HUES64 (cell line): ENCODE results near the gene SLC17A3. TPM values are rescaled to one million over a fixed set of nuclear protein-coding genes. Genes with fewer than 3 reads are reported as not detected.

Experiments
- H3K27ac ChIP-seq: 2 replicates; pipeline ENCODE4 v1.7.0; 2013; ENCODE audit warnings: low read depth, low read length, inconsistent platforms
- H3K27me3 ChIP-seq: 2 replicates; pipeline ENCODE4 v1.6.1; 2013; ENCODE audit warnings: mild to moderate bottlenecking, low read length; ENCODE audit not compliant: insufficient read depth
- H3K36me3 ChIP-seq: 2 replicates; pipeline ENCODE4 v1.6.1; 2013; ENCODE audit warnings: mild to moderate bottlenecking, low read length; ENCODE audit not compliant: insufficient read depth
- H3K4me1 ChIP-seq: 2 replicates; pipeline ENCODE4 v1.6.1; 2013; ENCODE audit warnings: mild to moderate bottlenecking, low read length, moderate library complexity; ENCODE audit not compliant: insufficient read depth
- H3K4me3 ChIP-seq: 2 replicates; pipeline ENCODE4 v1.5.1; 2013; ENCODE audit warnings: mild to moderate bottlenecking, low read length, moderate library complexity
- H3K9ac ChIP-seq: 2 replicates; pipeline ENCODE4 v1.6.1; 2013; ENCODE audit warnings: mild to moderate bottlenecking, low read depth, low read length
- H3K9me3 ChIP-seq: 2 replicates; pipeline ENCODE4 v1.6.1; 2013; ENCODE audit warnings: low read depth, low read length; ENCODE audit not compliant: insufficient read depth
- WGBS: fragments of 150-250, 120-280 bp; methylation state at CpG from one replicate; pipeline ENCODE4 v1.1.7; 2013; ENCODE audit warnings: missing lambda C conversion rate; 5-methylcytosine and 5-hydroxymethylcytosine counted together
- polyA plus RNA-seq, 2 experiments: library from polyadenylated mRNA; stranded (reverse); fragments of 50-300 nt; gene quantifications; one replicate each; pipeline ENCODE4 v1.2.3, GENCODE V29; 2013

Gene SLC17A3, protein sequence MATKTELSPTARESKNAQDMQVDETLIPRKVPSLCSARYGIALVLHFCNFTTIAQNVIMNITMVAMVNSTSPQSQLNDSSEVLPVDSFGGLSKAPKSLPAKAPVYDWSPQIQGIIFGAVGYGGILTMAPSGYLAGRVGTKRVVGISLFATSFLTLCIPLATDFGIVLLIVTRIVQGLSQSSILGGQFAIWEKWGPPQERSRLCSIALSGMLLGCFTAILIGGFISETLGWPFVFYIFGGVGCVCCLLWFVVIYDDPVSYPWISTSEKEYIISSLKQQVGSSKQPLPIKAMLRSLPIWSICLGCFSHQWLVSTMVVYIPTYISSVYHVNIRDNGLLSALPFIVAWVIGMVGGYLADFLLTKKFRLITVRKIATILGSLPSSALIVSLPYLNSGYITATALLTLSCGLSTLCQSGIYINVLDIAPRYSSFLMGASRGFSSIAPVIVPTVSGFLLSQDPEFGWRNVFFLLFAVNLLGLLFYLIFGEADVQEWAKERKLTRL
- not detected for polyA plus RNA-seq (2013, experiment 1 of 2)
- polyA plus RNA-seq (2013, experiment 2 of 2) = not detected

DNA sequence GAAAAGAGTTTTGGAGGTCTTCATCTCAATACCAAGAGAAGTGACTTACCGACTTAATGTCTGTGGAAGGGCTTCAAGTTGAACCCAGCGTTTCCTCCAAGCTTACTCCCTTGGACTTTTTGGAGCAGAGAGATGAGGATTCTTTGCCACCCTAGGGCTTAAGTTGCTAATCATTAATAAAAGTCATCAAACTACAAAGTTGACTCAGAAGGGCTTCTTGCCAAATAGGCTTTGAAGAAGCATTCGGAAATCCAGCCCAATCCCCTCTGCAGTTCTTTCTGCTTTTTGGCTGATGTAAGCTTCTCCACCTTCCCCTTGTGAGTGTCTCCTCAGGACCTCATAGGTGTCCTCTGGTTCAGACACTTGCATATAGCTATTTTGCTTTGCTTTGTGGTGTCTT is at the start of gene SLC17A3:
Gene SLC17A3, minus strand, starts transcription at position 126 of the 400 bp plus-strand sequence. CDS start 5,856 bp downstream, outside the sequence.
- H3K27me3 ChIP-seq = no peaks in the 10 kb centered on the region
- WGBS = 93% methylated on average over 3 of the region's 3 CpGs
- no peak within 1 kb of the TSS for H3K27ac ChIP-seq
- H3K9ac ChIP-seq = no peak within 1 kb of the TSS
- no peaks in the 10 kb centered on the region for H3K4me1 ChIP-seq
- no peaks in the 10 kb centered on the region for H3K9me3 ChIP-seq
- H3K36me3 ChIP-seq = no peaks in the 10 kb centered on the region
- no peak within 1 kb of the TSS for H3K4me3 ChIP-seq

DNA sequence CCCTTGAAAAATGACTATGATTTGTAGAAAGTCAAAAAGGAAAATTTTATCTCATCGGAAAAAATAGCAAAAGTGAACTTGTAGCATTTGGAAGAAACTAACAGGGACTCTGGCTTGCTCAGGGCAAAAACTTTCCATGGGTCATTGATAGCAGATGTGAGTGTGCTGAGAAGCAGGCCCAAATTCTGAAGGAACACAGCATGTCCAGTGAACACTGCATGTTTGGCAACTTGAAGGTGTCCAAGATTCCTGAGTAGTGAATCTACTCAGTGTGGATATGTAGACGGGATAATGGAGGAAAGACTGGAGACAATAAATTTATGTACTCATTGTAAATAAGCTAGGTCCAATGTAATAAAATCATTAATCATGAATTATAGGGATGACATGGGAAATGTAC is 48.3 kb upstream of the SLC17A3 start:
- Histone ChIP-seq H3K9me3 (no peaks in the 10 kb centered on the region), H3K27ac (no peak overlapping the region), H3K4me1 (no peaks in the 10 kb centered on the region), H3K4me3 (no peak overlapping the region), H3K9ac (no peak overlapping the region), H3K36me3 (no peaks in the 10 kb centered on the region), H3K27me3 (no peaks in the 10 kb centered on the region)
- 99% methylated on average over 2 of the region's 2 CpGs for whole genome bisulfite sequencing

DNA sequence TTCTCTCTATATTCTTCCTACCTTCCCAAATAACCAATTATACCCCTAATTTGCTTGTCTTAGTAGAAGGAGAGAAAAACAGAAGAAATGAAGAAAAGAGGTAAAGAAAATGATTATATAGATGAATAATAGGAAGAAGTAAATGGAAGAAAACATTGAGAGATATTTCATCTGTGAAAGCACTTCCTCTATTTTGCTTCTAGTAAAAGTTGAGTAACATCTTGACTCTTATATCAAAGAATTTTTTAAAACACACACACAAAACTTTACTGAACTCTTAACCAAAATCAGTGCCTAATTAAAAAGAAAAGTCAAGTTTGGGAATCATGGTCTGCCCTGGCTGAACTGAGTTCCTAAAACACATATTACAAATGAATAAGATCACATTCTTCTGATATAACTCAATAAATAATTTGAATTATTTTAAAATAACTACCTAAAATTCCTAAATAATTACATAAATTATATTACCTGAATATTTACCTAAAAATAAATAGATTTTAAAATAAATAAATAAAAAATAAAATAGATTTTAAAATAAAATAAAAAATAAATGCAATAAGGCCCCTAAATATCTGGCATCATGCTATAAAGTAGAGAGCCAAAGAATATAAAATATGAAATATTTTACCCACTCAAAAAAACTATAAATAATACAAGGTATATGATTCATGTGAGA is 47.6 kb upstream of the SLC17A3 start:
- no peaks in the 10 kb centered on the region for H3K4me1 ChIP-seq

DNA sequence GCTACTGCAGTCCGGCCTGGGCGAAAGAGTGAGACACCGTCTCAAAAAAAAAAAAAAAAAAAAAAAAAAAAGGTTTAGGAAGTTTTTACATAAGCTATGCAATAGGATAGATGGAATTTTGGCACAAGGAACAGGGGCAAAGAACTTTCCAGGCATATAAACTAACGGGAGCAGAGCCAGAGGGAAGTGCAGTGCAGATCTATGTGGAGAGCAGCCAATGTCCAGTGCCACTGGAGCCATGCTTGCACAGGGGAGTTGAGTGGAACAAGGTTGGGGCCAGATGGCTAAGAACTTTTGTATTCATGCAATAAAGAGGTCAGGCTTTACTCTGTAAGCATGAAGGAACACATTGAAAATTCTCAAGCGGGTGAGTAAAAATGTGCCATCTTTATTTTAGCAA is 45.6 kb upstream of the SLC17A3 start:
- no peak overlapping the region for H3K27ac ChIP-seq
- no peaks in the 10 kb centered on the region for H3K9me3 ChIP-seq
- 95% methylated on average over 5 of the region's 5 CpGs for WGBS
- no peaks in the 10 kb centered on the region for H3K36me3 ChIP-seq
- no peak overlapping the region for H3K4me3 ChIP-seq
- H3K9ac ChIP-seq = no peak overlapping the region
- no peaks in the 10 kb centered on the region for H3K4me1 ChIP-seq
- H3K27me3 ChIP-seq = no peaks in the 10 kb centered on the region

More for the DNA sequence above, 47.6 kb upstream of the SLC17A3 start:
- Histone ChIP-seq H3K9me3 (no peaks in the 10 kb centered on the region), H3K27ac (no peak overlapping the region), H3K4me3 (no peak overlapping the region), H3K27me3 (no peaks in the 10 kb centered on the region), H3K9ac (no peak overlapping the region), H3K36me3 (no peaks in the 10 kb centered on the region)

DNA sequence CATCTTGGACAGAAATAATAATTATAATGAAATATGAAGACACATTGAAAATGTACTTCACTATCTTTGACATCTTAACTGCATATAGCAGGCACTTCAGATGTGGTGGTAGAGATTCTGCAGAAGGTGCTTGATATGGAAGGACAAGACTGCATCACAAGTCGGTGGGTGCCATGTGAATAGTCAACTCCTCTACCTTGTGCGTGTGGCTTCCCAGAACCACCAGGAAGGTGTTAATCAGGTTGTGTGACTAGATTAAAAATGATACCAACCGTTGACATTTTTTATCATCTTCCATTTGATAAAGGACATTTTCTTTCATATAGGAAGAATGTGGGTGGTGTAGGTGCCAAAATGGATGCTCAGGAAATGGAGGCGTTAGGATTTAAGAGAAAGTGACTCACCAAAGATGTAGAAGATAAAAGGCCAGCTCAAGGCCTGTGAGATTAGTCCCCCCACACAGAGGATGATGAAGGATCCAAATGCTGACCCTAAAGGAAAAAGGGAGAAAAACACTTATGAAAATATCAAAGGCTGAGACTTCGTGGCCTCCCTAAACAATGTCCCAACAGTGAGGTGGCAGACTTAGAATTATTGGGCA is 44.1 kb upstream of the SLC17A3 start:
- WGBS = 80% methylated on average over 5 of the region's 5 CpGs

DNA sequence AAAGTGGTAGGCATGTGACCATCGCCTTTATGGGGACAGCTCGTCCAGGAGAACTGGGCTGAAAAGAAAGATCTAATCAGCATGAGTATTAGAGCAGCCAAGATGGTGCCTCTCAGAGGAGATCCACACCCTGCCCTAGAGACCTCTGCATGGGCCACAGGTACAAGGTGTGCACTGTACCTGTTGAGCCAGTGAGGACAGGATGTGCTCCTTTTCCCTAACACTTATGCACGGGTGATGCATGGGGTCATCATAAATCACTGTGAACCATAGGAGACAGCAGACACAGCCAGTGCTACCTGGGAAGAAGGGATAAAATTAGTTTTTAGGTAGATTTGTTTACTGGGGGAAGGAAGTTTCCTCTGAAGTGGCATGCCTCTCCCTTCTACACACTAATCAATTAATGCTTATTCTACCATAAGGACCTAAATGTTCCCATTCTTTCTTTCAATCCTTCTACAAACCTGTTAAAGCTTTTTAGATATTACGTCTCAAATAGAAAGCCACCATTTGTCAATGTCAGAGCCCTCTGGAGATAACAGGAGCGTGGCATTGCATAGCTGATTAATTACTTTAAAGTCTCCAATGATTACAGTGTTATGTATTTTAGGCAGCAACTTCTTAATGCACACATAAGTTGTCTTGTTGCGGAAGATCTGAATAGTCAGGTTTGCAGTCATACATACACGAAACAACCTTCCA is 42.9 kb upstream of the SLC17A3 start:
- WGBS = 96% methylated on average over 7 of the region's 7 CpGs
- no peaks in the 10 kb centered on the region for H3K9me3 ChIP-seq
- H3K36me3 ChIP-seq = no peaks in the 10 kb centered on the region

More for the DNA sequence above, 44.1 kb upstream of the SLC17A3 start:
- Histone ChIP-seq H3K9me3 (no peaks in the 10 kb centered on the region), H3K27me3 (no peaks in the 10 kb centered on the region), H3K4me3 (no peak overlapping the region), H3K27ac (no peak overlapping the region), H3K9ac (no peak overlapping the region), H3K36me3 (no peaks in the 10 kb centered on the region), H3K4me1 (no peaks in the 10 kb centered on the region)

DNA sequence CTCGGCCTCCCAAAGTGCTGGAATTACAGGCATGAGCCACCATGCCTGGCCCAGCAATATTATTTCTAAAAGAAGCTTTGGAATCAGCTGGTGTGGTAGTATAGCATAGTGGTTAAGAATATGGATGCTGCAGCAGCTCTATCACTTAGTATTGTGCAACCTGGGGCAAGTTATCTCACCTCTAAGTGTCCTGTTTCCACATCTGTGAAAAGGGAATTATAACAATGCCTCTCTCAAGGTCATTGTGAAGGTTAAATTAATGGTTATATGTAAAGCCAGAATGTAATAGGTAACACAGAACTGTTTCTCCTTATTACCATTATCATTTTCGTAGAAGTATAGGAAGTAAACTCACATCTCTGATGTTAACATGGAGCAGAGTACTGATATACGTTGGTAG is 42.3 kb upstream of the SLC17A3 start:
- Histone ChIP-seq H3K4me1 (no peaks in the 10 kb centered on the region), H3K9me3 (no peaks in the 10 kb centered on the region), H3K9ac (no peak overlapping the region), H3K4me3 (no peak overlapping the region), H3K27me3 (no peaks in the 10 kb centered on the region), H3K36me3 (no peaks in the 10 kb centered on the region), H3K27ac (no peak overlapping the region)
- 92% methylated on average over 3 of the region's 3 CpGs for WGBS

More for the DNA sequence above, 42.9 kb upstream of the SLC17A3 start:
- Histone ChIP-seq H3K27ac (no peak overlapping the region), H3K27me3 (no peaks in the 10 kb centered on the region), H3K4me3 (no peak overlapping the region), H3K9ac (no peak overlapping the region), H3K4me1 (no peaks in the 10 kb centered on the region)

DNA sequence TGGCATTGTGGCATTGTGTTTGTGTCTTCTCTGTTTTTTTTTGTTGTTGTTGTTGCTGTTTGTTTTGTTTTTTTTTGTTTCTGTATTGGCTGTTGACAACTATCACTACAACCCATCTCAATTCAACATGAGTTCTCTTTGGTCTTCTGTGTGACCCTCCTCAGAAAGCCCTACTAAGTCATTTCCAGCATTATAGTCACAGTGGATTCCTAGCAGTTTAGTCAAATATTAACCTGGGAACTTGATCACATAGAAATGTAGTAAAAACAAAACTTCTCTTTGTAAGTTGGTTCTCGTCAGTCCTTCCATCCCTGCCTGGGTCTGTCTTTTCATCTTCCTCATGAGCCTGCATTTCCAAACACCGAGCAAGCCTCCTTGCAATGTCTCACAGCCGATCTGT is 39.7 kb upstream of the SLC17A3 start:
- H3K36me3 ChIP-seq = no peaks in the 10 kb centered on the region
- H3K4me1 ChIP-seq = no peaks in the 10 kb centered on the region
- no peak overlapping the region for H3K9ac ChIP-seq
- H3K4me3 ChIP-seq = no peak overlapping the region
- 82% methylated on average over 3 of the region's 3 CpGs for WGBS
- no peak overlapping the region for H3K27ac ChIP-seq
- no peaks in the 10 kb centered on the region for H3K27me3 ChIP-seq
- no peaks in the 10 kb centered on the region for H3K9me3 ChIP-seq

DNA sequence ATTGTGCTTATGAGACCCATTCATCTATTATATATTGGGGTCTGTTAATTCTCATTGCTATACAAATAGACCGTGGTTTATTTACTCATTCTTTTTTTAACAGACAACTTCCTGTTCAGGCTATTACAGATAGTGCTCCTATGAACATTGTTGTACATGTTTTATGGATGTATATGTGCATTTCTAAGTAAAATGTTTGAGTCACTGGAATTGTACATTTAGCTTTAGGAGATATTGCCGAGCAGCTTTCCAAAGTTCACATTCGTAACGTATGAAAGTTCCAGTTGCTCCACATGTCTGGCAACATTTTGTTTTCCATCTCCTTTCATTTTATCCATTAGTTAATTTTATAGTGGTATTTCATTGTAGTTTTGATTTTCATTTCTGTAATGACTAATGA is 37.3 kb upstream of the SLC17A3 start:
- H3K4me3 ChIP-seq = no peak overlapping the region
- no peaks in the 10 kb centered on the region for H3K36me3 ChIP-seq
- WGBS = 99% methylated on average over 3 of the region's 4 CpGs
- no peaks in the 10 kb centered on the region for H3K27me3 ChIP-seq
- no peaks in the 10 kb centered on the region for H3K9me3 ChIP-seq
- H3K4me1 ChIP-seq = no peaks in the 10 kb centered on the region
- H3K9ac ChIP-seq = no peak overlapping the region
- no peak overlapping the region for H3K27ac ChIP-seq

DNA sequence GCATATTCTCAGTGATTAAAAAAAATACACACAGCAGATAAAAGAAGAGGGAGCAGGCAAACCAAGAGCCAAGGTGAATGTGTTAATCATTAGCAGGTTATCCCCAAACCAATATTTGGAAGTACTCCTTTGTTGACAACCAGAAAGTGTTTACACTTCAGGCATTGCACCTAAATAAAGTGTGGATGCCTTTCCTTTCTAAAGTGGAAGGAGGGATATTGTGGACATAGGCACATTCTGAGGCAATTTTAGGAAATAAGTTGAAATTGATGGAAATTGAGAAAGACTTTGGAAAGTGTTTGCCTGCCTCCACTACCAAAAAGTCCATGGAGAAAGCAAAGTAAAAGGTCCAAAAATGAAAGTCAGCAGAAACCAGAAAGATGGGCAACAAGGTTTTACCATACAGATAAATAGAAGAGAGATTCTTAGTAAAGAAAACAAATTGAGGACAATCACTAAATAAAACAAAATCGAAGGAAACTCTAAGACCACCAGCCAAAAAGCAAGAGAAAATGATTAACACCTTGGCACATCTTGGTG is 33.5 kb upstream of the SLC17A3 start:
- Histone ChIP-seq H3K4me1 (no peaks in the 10 kb centered on the region), H3K4me3 (no peak overlapping the region), H3K9ac (no peak overlapping the region), H3K27me3 (no peaks in the 10 kb centered on the region), H3K27ac (no peak overlapping the region), H3K9me3 (no peaks in the 10 kb centered on the region), H3K36me3 (no peaks in the 10 kb centered on the region)
- 100% methylated on average over 1 of the region's 1 CpG for WGBS
